Retinal pigment epithelial cell (primary cell): ENCODE data around the gene NCOA6.

ENCODE experiments used
- DNase-seq: peaks from one replicate; pipeline ENCODE4 v3.0.0-alpha.2; 2010; ENCODE audit warnings: low read depth
- H3K4me3 ChIP-seq: 2 replicates; pipeline ENCODE4 v1.5.1; 2011; ENCODE audit warnings: mild to moderate bottlenecking, low read length, control low read depth, moderate library complexity
- CTCF ChIP-seq: conservative IDR thresholded peaks from 2 replicates; pipeline ENCODE4 v1.5.1; 2011; ENCODE audit warnings: low read depth, low read length, control low read depth, inconsistent platforms

Gene NCOA6

GRCh38 chr20:34709044-34709830 is 116.2 kb downstream of the NCOA6 start:
- TF ChIP-seq CTCF: no peak
- H3K4me3 ChIP-seq: peak overlapping the region; percentile 60
- DNase-seq: no peak

- DNase-seq: no peak
- peak; percentile 56 for TF ChIP-seq CTCF
- H3K4me3 ChIP-seq: peak overlapping the region; percentile 60
Measured at GRCh38 chr20:34708621-34709043, 116.8 kb downstream of the NCOA6 start.

GRCh38 chr20:34706912-34707784 is 118.3 kb downstream of the NCOA6 start:
- DNase-seq: no peak
- no peak for TF ChIP-seq CTCF
- no peak overlapping the region for H3K4me3 ChIP-seq

GRCh38 chr20:34706302-34706875 is 119.1 kb downstream of the NCOA6 start:
- no peak for DNase-seq
- no peak for TF ChIP-seq CTCF
- no peak overlapping the region for H3K4me3 ChIP-seq

GRCh38 chr20:34705397-34706301 is 119.8 kb downstream of the NCOA6 start:
- peak; percentile 5 for TF ChIP-seq CTCF
- no peak for DNase-seq
- H3K4me3 ChIP-seq: peak overlapping the region; percentile 89

GRCh38 chr20:34705008-34705396 is 120.4 kb downstream of the NCOA6 start:
- H3K4me3 ChIP-seq: peak overlapping the region; percentile 89
- no peak for DNase-seq
- TF ChIP-seq CTCF: no peak
